ENCODE measurements around the gene EOGT.

EOGT gene

GRCh38 chr3:68997887-68998286, 15.6 kb downstream of the EOGT start:
- Mint-ChIP-seq H3K27me3 (ENCODE audit: low read depth) (no peaks in the 10 kb centered on the region), H3K27ac (no peak overlapping the region), H3K4me3 (no peak overlapping the region), H3K36me3 (ENCODE audit: low read depth) (peaks cover 29% of the 10 kb centered on the region), H3K4me1 (ENCODE audit: low read depth) (peaks cover 6% of the 10 kb centered on the region), H3K9me3 (no peaks in the 10 kb centered on the region)
- no peak for DNase-seq (ENCODE audit: low spot score)

DNA sequence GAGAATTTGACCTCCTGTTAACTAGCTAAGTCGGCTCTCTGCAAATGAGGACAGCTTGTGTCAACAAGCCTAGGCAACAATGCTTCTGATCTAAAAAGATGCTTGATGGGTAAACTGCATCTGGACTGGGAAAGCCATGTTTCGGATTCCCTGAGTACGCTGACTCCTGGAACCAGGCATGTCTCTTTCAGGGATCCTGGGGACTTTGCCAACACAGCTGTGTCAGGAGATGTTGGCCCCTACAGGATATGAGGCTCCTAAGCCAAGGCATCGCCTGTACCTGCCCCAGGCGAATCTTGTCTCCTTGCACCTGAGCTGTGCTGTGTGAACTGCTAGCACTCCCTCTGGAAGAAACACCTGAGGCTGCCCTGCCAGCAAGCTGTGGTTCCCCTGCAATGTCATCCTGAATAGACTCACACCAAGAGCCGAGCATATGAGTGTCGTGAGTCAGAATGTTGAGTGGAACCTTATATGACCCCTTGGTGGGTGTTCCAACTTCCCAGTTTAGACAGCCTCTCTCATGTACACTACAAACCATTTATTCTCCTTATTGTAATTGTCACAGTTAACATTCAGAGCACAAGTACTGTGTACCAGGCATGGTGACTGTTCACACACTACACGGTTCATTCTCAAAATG, 17.0 kb downstream of the EOGT start:
- DNase-seq (ENCODE audit: low spot score) = no peak
- H3K4me3 Mint-ChIP-seq = no peak overlapping the region
- H3K27ac Mint-ChIP-seq = no peak overlapping the region
- H3K9me3 Mint-ChIP-seq = no peaks in the 10 kb centered on the region
- no peaks in the 10 kb centered on the region for H3K27me3 Mint-ChIP-seq (ENCODE audit: low read depth)
- H3K36me3 Mint-ChIP-seq (ENCODE audit: low read depth) = peaks cover 39% of the 10 kb centered on the region
- peaks cover 6% of the 10 kb centered on the region for H3K4me1 Mint-ChIP-seq (ENCODE audit: low read depth)

DNA sequence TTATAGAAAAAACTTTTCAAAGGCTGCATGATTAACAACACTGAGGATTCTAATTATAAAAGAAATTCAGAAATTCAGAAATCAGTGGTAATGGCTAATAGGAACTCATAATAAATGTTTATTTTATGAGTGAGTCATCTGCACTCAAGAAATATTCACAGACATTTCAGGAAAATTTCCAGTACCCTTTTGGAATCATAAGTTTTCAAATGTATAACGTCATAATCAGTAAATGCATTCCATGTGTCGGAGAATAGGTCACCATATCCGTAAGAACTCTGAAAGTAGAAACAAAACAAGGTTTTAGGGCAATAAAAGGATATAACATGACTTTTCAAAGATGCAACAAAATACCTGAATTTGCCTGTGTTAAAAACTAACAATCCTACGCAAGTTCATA, 24.7 kb downstream of the EOGT start:
- Mint-ChIP-seq H3K9me3 (no peaks in the 10 kb centered on the region), H3K27ac (no peak overlapping the region), H3K36me3 (ENCODE audit: low read depth) (peaks cover 41% of the 10 kb centered on the region), H3K4me1 (ENCODE audit: low read depth) (no peaks in the 10 kb centered on the region), H3K27me3 (ENCODE audit: low read depth) (no peaks in the 10 kb centered on the region), H3K4me3 (no peak overlapping the region)
- no peak for DNase-seq (ENCODE audit: low spot score)

DNA sequence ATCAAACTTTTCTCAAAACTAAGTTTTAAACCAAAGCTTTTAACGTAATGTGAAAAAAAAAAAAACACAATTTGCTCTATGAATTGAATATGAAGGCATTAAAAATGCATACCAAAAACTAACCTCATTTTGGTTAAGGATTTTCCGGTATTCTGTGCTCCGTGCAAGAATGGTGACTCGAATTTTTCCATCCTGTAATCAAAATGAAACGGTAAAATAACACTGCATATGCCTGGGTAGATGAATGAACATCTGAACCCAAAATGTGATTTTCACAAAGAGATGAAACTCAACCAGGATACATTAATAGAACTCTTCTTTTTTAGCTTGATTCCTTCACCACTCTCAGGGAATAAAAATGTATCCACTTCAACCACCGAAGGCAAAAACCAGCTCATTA, 26.2 kb downstream of the EOGT start:
- H3K27me3 Mint-ChIP-seq (ENCODE audit: low read depth) = no peaks in the 10 kb centered on the region
- no peak overlapping the region for H3K4me3 Mint-ChIP-seq
- no peak for DNase-seq (ENCODE audit: low spot score)
- no peak overlapping the region for H3K27ac Mint-ChIP-seq
- no peaks in the 10 kb centered on the region for H3K4me1 Mint-ChIP-seq (ENCODE audit: low read depth)
- H3K9me3 Mint-ChIP-seq = no peaks in the 10 kb centered on the region
- H3K36me3 Mint-ChIP-seq (ENCODE audit: low read depth) = peaks cover 32% of the 10 kb centered on the region

DNA sequence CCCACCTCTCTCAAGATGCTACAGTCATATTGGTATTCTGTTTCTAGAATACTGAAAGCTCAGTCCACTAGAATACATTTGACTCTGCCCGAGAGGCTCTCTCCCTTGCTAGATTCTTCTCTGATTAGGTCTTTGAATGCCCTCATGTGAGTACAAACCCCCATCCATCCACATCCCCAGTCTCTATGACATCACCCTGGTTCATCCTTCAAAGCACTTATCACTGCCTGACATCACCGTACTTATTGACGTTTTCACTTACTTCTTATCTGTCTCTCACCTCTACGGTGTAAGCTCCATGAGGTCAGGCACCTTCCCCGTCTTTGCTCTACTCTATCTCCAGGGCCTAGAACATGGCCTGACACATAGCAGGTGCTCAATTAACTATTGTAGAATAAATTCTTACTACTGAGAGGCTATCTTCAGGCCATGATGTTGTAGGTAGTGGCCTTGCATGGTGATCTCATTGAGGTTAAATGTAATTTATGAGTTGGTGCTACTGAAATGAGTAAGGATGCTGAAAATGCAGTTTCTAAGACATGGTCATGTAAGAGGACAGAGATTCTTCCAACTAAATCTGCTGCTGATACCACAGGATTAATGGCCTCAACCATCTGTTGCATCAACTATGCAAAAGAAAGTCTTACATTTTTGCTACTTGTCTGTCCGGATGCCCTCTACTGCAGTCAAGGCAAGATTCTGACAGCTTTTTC, 26.8 kb downstream of the EOGT start:
- no peaks in the 10 kb centered on the region for H3K27me3 Mint-ChIP-seq (ENCODE audit: low read depth)
- DNase-seq (ENCODE audit: low spot score) = no peak
- no peak overlapping the region for H3K4me3 Mint-ChIP-seq
- H3K27ac Mint-ChIP-seq = no peak overlapping the region
- H3K4me1 Mint-ChIP-seq (ENCODE audit: low read depth) = no peaks in the 10 kb centered on the region
- peaks cover 27% of the 10 kb centered on the region for H3K36me3 Mint-ChIP-seq (ENCODE audit: low read depth)
- no peaks in the 10 kb centered on the region for H3K9me3 Mint-ChIP-seq

GRCh38 chr3:68985146-68985790, 28.2 kb downstream of the EOGT start:
- no peak for DNase-seq (ENCODE audit: low spot score)

DNA sequence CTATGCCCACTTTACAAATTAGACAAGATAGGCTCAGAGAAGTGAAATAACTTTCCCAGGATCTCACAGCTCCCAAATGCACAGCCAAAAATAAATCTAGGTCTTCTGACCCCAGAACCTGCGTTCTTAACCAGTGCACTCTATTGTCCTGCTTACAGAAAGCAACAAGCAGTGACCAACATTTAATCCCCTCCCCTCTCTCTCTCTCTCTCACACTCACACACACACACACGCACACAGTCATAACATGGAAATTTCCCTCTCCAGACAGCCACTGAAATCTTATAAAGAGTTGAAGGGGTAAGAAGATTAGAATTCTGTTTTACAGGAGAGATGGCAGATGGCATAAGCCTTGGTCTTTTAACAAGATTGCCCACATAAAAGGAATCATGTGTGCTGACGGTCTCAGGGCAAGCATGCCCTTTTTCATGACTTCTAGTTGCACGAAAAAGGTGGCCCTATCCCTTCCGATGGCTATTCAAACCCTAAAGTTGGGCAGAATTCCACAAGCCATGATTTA, 29.4 kb downstream of the EOGT start:
- no peaks in the 10 kb centered on the region for H3K27me3 Mint-ChIP-seq (ENCODE audit: low read depth)
- no peak for DNase-seq (ENCODE audit: low spot score)
- no peak overlapping the region for H3K27ac Mint-ChIP-seq
- no peaks in the 10 kb centered on the region for H3K9me3 Mint-ChIP-seq
- H3K4me3 Mint-ChIP-seq = no peak overlapping the region
- H3K36me3 Mint-ChIP-seq (ENCODE audit: low read depth) = peaks cover 32% of the 10 kb centered on the region
- no peaks in the 10 kb centered on the region for H3K4me1 Mint-ChIP-seq (ENCODE audit: low read depth)

More at GRCh38 chr3:68985146-68985790, 28.2 kb downstream of the EOGT start:
- Mint-ChIP-seq H3K27ac (no peak overlapping the region), H3K4me1 (ENCODE audit: low read depth) (no peaks in the 10 kb centered on the region), H3K4me3 (no peak overlapping the region), H3K27me3 (ENCODE audit: low read depth) (no peaks in the 10 kb centered on the region), H3K36me3 (ENCODE audit: low read depth) (peaks cover 32% of the 10 kb centered on the region), H3K9me3 (no peaks in the 10 kb centered on the region)

- Mint-ChIP-seq H3K27me3 (ENCODE audit: low read depth) (no peaks in the 10 kb centered on the region), H3K36me3 (ENCODE audit: low read depth) (peaks cover 18% of the 10 kb centered on the region), H3K9me3 (no peaks in the 10 kb centered on the region), H3K4me1 (ENCODE audit: low read depth) (peaks cover 2% of the 10 kb centered on the region), H3K4me3 (no peak overlapping the region), H3K27ac (no peak overlapping the region)
- DNase-seq (ENCODE audit: low spot score) = no peak
Observed at GRCh38 chr3:68977486-68978167, 35.9 kb downstream of the EOGT start.

DNA sequence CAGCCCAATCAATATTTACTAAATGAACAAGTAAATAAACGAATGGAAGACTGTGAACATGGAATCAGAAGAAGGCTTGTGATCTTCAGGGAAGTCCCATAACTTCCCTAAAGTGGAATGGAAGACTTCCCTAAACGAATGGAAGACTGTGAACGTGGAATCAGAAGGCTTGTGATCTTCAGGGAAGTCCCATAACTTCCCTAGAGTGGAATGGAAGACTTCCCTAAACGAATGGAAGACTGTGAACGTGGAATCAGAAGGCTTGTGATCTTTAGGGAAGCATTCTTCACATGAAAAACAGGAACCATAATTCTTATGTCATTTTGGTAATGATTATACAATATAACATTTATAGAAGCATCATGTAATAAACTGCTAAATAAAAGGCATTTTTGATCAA, 38.8 kb downstream of the EOGT start:
- no peak for DNase-seq (ENCODE audit: low spot score)
- no peaks in the 10 kb centered on the region for H3K9me3 Mint-ChIP-seq
- no peak overlapping the region for H3K27ac Mint-ChIP-seq
- no peak overlapping the region for H3K4me3 Mint-ChIP-seq
- H3K4me1 Mint-ChIP-seq (ENCODE audit: low read depth) = peaks cover 2% of the 10 kb centered on the region
- H3K36me3 Mint-ChIP-seq (ENCODE audit: low read depth) = peaks cover 5% of the 10 kb centered on the region
- peaks cover 7% of the 10 kb centered on the region for H3K27me3 Mint-ChIP-seq (ENCODE audit: low read depth)

DNA sequence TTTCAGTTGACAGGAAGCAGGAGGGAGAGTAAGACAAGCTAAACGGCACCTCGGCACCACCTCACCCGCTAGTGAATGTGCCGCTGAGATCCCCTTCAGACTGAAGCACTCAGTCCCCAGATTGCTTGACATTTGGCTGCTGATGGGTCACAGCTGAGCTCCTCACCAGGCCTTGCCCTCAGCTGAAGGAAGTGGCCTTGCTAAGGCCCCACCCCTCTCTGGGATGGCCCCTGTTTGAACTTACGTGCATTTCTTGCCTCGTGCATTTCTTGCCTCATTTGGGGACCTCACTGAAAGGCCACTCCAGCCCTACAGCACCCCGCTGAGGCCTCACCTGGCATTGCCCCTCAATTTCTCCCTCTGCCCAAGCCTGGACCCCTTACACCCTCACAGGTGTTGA, 39.8 kb downstream of the EOGT start:
- H3K27ac Mint-ChIP-seq = no peak overlapping the region
- H3K36me3 Mint-ChIP-seq (ENCODE audit: low read depth) = peaks cover 5% of the 10 kb centered on the region
- H3K27me3 Mint-ChIP-seq (ENCODE audit: low read depth) = peaks cover 7% of the 10 kb centered on the region
- no peak for DNase-seq (ENCODE audit: low spot score)
- no peak overlapping the region for H3K4me3 Mint-ChIP-seq
- no peaks in the 10 kb centered on the region for H3K9me3 Mint-ChIP-seq
- peaks cover 2% of the 10 kb centered on the region for H3K4me1 Mint-ChIP-seq (ENCODE audit: low read depth)

GRCh38 chr3:68972358-68972979, 41.0 kb downstream of the EOGT start:
- Mint-ChIP-seq H3K9me3 (no peaks in the 10 kb centered on the region), H3K27ac (no peak overlapping the region), H3K4me3 (no peak overlapping the region), H3K4me1 (ENCODE audit: low read depth) (peaks cover 2% of the 10 kb centered on the region), H3K27me3 (ENCODE audit: low read depth) (peaks cover 8% of the 10 kb centered on the region), H3K36me3 (ENCODE audit: low read depth) (peaks cover under 1% of the 10 kb centered on the region)
- DNase-seq (ENCODE audit: low spot score) = no peak

DNA sequence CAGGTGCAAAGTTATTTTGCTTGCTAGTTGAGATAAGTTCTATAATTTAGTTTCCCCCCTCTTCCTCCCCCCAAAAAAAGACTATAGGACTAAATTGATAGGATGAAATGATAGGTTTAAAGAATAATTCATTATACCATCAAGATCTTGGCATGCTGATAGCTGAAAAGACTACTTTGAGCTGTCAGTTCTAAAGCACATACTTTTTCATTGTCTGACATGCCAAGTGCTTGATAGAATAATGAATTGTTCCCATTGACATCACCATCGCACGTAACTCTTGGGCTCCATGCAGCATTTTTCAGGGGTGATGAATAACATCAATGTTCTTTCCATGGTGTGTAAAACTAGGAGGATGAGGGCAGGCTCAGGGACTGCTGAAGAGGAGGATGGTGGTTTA, 48.8 kb downstream of the EOGT start:
- Mint-ChIP-seq H3K4me3 (no peak overlapping the region), H3K27ac (no peak overlapping the region), H3K9me3 (no peaks in the 10 kb centered on the region), H3K27me3 (ENCODE audit: low read depth) (peaks cover 39% of the 10 kb centered on the region), H3K4me1 (ENCODE audit: low read depth) (no peaks in the 10 kb centered on the region), H3K36me3 (ENCODE audit: low read depth) (no peaks in the 10 kb centered on the region)
- DNase-seq (ENCODE audit: low spot score) = no peak

DNA sequence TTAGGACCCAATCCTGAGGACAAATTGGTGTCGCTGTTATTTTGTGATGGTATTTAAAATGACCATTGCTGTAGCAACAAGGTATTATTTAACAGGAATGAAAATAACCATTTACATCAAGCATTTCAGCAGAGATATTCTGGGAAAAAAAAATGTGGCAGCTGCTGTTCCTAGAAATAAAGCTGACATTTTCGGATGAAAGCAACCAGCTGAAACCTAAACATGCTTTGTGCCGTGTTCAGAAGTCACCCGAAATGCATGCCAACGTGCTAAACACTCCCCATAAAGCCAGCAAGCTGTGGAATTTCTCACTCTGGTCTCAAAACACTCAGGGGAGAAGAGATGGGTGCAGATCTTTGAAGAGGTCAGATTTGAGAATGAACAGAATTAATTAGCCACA, 49.6 kb downstream of the EOGT start:
- H3K4me1 Mint-ChIP-seq (ENCODE audit: low read depth) = no peaks in the 10 kb centered on the region
- H3K36me3 Mint-ChIP-seq (ENCODE audit: low read depth) = no peaks in the 10 kb centered on the region
- DNase-seq (ENCODE audit: low spot score) = no peak
- peaks cover 39% of the 10 kb centered on the region for H3K27me3 Mint-ChIP-seq (ENCODE audit: low read depth)
- H3K4me3 Mint-ChIP-seq = no peak overlapping the region
- no peak overlapping the region for H3K27ac Mint-ChIP-seq
- H3K9me3 Mint-ChIP-seq = no peaks in the 10 kb centered on the region

Measured in T-helper 2 cell treated with Interferon-gamma antibody and Interleukin-4, amounts not matched to agents 5 μg/mL and 100 μg/mL, for 36 hours (primary cell).